Tibial artery (tissue), 4 donors: ENCODE data around the gene PXMP2.

ENCODE experiments used
- DNase-seq, 2 donors: peaks; one replicate each; pipeline ENCODE4 v3.0.0-alpha.2; 2019
- H3K27ac ChIP-seq, 2 donors: fragments of 200-600 bp; sonication (generic) in 1 of 2; 1 replicate in 1 of 2; 2 replicates in 1 of 2; pipeline ENCODE4 v1.5.1; 2018 to 2019; ENCODE audit warnings: mild to moderate bottlenecking in 1 of 2
- H3K27me3 ChIP-seq, 2 donors: fragments of 200-600 bp; sonication (generic) in 1 of 2; one replicate each; pipeline versions ENCODE4 v1.5.1 to v1.6.0; 2016 to 2019
- H3K36me3 ChIP-seq, 3 donors: fragments of 200-600 bp; sonication (generic) in 2 of 3; one replicate each; pipeline ENCODE4 v1.5.1; 2016 to 2019; ENCODE audit warnings: mild to moderate bottlenecking in 2 of 3
- H3K4me1 ChIP-seq, 4 donors: fragments of 200-600 bp; sonication (generic) in 2 of 4; 1 replicate in 3 of 4; 2 replicates in 1 of 4; pipeline ENCODE4 v1.5.1; 2016 to 2019
- H3K4me3 ChIP-seq, 2 donors: fragments of 200-600 bp; sonication (generic) in 1 of 2; 1 replicate in 1 of 2; 2 replicates in 1 of 2; pipeline ENCODE4 v1.5.1; 2018 to 2019; ENCODE audit warnings: mild to moderate bottlenecking in 2 of 2
- H3K9me3 ChIP-seq, 3 donors: fragments of 200-600 bp; sonication (generic) in 1 of 3; one replicate each; pipeline ENCODE4 v1.5.1; 2016 to 2019
- intact Hi-C: fragments of 100-400 bp; cut with DNase I; formaldehyde crosslinking; loops from one replicate; pipeline ENCODE4 v1.15.0; 2023; ENCODE audit warnings: low total_unique reads
- TF ChIP-seq, protein P1 (sequence below), 2 experiments: fragments of 200-600 bp in 1 of 2; fragments of 450-650 bp in 1 of 2; IDR thresholded peaks; one replicate each; pipeline ENCODE4 v1.5.1; 2017 to 2019; ENCODE audit warnings: antibody characterized with exemption in 2 of 2, mild to moderate bottlenecking in 1 of 2, moderate library complexity in 1 of 2

PXMP2 gene

DNA sequence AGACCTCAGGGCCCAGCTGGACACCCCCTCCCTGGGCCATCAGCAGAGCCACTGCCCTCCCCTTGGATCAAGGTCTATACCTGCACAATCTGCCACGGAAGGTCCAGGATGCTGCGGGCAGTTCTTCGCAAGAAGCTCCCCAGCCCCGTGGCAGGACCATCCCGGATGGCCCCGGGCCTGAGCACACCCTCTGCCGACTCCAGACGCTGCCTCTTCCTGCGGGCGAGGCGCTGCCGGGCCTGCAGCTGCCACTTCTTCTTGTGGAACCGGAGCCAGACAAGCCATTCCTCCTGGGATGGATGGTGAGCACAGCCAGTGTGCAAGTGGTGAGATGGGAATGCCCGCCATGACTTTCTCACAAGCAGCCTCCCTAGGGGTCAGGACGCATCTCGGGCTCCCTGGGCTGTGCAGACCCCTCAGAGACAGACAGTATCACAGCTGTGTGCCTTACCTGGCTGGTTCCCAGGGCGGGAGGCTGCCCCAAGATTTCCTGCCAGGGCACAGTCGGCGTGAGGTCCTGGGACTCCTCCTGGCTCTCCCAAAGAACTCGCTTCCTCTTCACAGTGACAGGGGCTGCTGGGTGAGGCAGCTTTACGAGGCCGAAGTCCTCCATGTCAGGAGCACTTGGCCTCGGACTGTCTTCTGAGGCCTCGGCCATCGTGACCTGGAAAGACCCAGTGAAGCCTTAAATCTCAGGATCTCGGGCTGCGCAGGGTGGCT is 38.0 kb upstream of the PXMP2 start:
- DNase-seq: peak in 1 of 2 donors; percentile 46
- intact Hi-C loops: no loop called here
- Histone ChIP-seq H3K9me3 (no peaks in the 10 kb centered on the region), H3K4me3 (no peak overlapping the region), H3K27ac (no peak overlapping the region), H3K27me3 (no peaks in the 10 kb centered on the region), H3K36me3 (peaks cover 52 to 92% (median 62%) of the 10 kb centered on the region in 3 donors), H3K4me1 (no peaks in the 10 kb centered on the region)
- TF ChIP-seq, protein P1, sequence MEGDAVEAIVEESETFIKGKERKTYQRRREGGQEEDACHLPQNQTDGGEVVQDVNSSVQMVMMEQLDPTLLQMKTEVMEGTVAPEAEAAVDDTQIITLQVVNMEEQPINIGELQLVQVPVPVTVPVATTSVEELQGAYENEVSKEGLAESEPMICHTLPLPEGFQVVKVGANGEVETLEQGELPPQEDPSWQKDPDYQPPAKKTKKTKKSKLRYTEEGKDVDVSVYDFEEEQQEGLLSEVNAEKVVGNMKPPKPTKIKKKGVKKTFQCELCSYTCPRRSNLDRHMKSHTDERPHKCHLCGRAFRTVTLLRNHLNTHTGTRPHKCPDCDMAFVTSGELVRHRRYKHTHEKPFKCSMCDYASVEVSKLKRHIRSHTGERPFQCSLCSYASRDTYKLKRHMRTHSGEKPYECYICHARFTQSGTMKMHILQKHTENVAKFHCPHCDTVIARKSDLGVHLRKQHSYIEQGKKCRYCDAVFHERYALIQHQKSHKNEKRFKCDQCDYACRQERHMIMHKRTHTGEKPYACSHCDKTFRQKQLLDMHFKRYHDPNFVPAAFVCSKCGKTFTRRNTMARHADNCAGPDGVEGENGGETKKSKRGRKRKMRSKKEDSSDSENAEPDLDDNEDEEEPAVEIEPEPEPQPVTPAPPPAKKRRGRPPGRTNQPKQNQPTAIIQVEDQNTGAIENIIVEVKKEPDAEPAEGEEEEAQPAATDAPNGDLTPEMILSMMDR (IDR thresholded peaks at IDR 0.05): no peak

DNA sequence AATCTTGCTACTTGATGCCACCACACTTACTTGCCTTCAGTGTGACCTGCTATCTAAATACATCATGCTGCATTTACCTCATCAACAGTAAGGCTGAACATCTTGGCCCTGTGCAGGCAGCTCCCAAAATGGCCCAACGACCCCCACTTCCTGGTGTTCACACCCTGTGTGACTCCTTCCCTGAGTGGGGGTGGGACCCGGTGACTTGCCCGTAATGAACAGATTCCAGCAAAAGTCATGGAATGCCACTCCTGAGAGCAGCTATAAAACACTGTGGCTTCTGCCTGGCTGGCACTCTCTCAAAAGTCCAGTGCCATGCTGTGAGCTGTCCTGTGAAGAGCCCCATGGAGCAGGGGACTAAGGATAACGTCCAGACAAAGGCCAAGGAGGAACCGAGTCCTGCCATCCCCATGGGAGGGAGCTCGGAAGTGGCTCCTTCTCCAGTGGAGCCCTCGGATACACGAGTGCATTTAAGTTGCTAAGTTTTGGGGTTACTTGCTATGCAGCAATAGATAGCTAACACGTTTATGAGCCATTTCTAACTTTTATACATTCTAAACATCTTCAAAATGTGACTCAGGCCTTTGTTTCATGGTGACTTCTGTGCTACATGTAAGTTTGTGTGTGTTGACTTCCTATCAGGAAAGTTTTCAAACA is 35.8 kb upstream of the PXMP2 start:
- Histone ChIP-seq H3K9me3 (no peaks in the 10 kb centered on the region), H3K36me3 (peaks cover 63 to 95% (median 65%) of the 10 kb centered on the region in 3 donors), H3K4me1 (no peaks in the 10 kb centered on the region), H3K27me3 (no peaks in the 10 kb centered on the region), H3K4me3 (no peak overlapping the region), H3K27ac (no peak overlapping the region)
- intact Hi-C loops: no loop called here
- TF ChIP-seq, protein P1 (IDR thresholded peaks at IDR 0.05): no peak
- DNase-seq: peak in 1 of 2 donors; percentile 33

DNA sequence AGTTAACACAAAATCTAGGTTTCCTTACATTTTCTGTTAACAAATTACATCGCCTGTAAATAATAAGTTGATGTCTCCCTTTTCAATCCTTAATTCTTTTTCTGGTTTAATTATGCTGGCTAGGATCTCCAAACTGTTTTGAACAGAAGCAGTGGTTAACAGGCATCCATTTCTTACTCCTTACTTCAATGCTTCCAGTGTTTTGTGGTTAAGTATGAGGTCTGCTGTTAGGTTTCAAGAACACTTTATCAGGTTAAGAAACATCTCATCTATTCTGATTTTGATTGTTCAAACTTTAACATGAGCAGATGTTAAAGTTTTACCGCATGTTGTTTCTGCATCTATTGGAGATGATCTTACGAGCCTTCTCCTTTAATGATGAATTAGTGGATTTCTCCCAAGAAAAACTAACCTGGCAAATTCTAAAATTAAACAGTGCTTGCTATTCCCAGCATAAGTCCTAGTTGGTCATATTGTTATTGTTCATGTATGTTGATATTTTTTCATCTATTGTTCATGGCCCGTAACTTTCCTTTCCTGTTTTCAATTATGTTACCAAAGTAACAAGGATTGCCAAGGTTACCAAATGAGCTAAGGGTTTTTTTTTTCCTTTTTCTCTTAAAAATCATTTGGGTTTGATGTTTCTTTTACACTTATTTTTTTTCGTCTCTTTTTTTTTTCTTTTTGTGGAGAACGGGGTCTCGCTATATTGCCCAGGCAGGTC is 33.7 kb upstream of the PXMP2 start:
- H3K27ac ChIP-seq: no peak overlapping the region
- DNase-seq: no peak
- no peaks in the 10 kb centered on the region for H3K27me3 ChIP-seq
- peaks cover 66 to 95% (median 67%) of the 10 kb centered on the region in 3 donors for H3K36me3 ChIP-seq
- TF ChIP-seq, protein P1 (IDR thresholded peaks at IDR 0.05): no peak
- H3K4me1 ChIP-seq: no peaks in the 10 kb centered on the region
- intact Hi-C loops: no loop called here
- no peak overlapping the region for H3K4me3 ChIP-seq
- H3K9me3 ChIP-seq: no peaks in the 10 kb centered on the region

DNA sequence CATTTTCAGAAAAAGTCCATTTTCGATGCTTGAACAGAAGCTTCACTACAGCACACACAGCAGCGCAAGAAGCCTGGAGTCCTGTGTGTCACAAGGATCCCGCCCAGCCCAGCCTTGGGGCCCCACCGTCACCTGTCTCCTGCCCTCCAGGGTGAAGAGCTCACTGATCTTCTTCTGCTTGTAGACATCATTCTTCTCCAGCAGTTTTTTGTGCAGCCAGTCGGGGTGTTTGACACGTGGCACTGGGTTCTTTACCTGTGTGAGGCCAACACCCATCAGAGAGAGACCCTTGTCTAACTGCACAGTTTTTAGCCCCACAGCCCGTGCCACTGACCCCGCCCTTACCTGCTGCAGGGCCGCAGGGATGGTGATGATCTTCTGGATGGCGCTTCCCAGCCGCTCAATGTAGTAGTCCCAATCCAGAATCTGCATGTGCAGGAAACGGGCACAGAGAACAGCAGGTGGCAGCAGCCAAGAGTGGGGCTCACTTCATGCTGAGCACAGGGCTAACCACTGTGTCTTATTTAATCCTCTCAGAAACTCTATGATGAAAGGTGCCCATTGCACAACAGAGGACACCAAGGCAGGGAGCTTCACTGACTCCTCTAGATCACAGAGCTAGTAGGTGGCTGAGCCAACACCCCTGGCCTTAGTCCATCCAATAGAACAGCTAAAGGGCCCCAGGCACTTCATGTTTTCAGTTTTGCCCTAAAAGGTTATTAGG is 30.2 kb upstream of the PXMP2 start:
- Histone ChIP-seq H3K4me3 (no peak overlapping the region), H3K27me3 (no peaks in the 10 kb centered on the region), H3K4me1 (no peaks in the 10 kb centered on the region), H3K36me3 (peaks cover 83 to 98% (median 85%) of the 10 kb centered on the region in 3 donors), H3K27ac (no peak overlapping the region), H3K9me3 (no peaks in the 10 kb centered on the region)
- DNase-seq: peak in 1 of 2 donors; percentile 53
- intact Hi-C loops: no loop called here
- TF ChIP-seq, protein P1 (IDR thresholded peaks at IDR 0.05): no peak

DNA sequence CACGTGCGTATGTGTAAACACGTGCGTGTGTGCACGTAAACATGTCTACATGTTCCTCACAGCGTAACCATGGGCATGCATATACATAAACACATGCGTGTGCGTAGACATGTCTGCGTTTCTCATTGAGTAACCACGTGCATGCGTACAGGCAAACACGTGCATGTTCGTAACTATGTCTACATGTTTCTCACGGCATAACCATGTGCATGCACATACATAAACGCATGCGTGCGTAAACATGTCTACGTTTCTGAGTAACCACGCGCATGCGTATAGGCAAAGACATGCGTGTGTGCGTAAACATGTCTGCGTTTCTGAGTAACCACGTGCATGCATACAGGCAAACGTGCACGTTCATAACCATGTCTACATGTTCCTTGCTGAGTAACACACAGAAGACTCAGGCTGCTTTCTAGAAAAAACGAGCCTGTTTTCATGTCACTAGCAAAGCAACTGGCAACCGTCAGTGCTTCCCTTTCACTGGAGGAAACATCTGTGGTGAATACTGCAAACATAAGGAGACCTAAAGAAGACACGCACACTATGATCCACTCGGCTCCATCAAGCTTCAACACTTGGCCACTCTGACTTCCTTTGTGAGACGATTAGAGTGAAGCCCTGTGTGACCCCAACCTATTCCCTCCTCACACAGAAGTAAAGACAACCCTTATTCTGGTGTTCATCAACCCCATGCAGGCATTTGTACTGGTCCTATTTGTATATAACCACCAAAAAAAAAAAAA is 29.1 kb upstream of the PXMP2 start:
- Histone ChIP-seq H3K27me3 (no peaks in the 10 kb centered on the region), H3K27ac (no peak overlapping the region), H3K4me1 (no peaks in the 10 kb centered on the region), H3K4me3 (no peak overlapping the region), H3K9me3 (no peaks in the 10 kb centered on the region), H3K36me3 (peaks cover 92 to 98% (median 93%) of the 10 kb centered on the region in 3 donors)
- TF ChIP-seq, protein P1 (IDR thresholded peaks at IDR 0.05): no peak
- DNase-seq: peak in 1 of 2 donors; percentile 11
- intact Hi-C loops: no loop called here
